T-helper 1 cell treated with Interleukin-12 subunit alpha and Interleukin-12 subunit beta and Interleukin-4 antibody, amounts not matched to agents 30 μg/mL and 1 μg/mL, for 36 hours (primary cell): ENCODE measurements around the gene TRMT5.
A peak's percentile ranks its signal among the peaks of the same experiment; 100 is the strongest.

Source experiments
- H3K27ac Mint-ChIP-seq: one replicate; pipeline ENCODE4 v1.8.0; 2021; ENCODE audit warnings: mild to moderate bottlenecking, mixed read lengths
- H3K27me3 Mint-ChIP-seq: one replicate; pipeline ENCODE4 v1.8.0; 2021; ENCODE audit warnings: low read depth, mixed read lengths
- H3K36me3 Mint-ChIP-seq: one replicate; pipeline ENCODE4 v1.8.0; 2021; ENCODE audit warnings: low read depth, mixed read lengths
- H3K4me1 Mint-ChIP-seq: one replicate; pipeline ENCODE4 v1.8.0; 2021; ENCODE audit warnings: low read depth, mixed read lengths
- H3K4me3 Mint-ChIP-seq: one replicate; pipeline ENCODE4 v1.8.0; 2021; ENCODE audit warnings: mild to moderate bottlenecking, moderate library complexity, mixed read lengths
- H3K9me3 Mint-ChIP-seq: one replicate; pipeline ENCODE4 v1.8.0; 2021; ENCODE audit warnings: mixed read lengths

TRMT5 gene

DNA sequence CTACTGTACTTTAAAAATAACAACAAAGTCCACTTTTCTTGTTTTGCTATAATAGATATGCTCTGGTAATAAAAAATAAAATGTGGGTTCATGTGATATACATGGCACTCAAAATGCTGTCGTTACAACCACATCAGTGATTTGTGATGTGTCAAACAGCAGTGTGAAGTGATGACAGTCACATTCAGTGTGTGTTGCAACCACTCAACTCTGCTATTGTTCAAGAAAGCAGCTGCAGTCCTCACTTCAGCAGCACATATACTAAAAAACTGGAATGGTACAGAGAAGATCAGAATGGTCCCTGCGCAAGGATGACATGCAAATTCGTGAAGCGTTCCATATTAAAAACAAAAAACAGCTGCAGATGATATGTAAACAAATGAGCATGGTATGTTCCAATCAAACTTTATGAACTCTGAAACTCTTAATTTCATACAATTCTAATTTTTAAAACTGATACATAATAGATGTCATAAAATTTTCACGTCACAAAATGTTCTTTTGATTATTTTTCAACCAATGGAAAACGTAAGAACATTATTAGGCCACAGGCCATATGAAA, 6.7 kb downstream of the TRMT5 start:
- H3K36me3 Mint-ChIP-seq = peaks cover 6% of the 10 kb centered on the region
- no peaks in the 10 kb centered on the region for H3K9me3 Mint-ChIP-seq
- no peak overlapping the region for H3K27ac Mint-ChIP-seq
- no peak overlapping the region for H3K4me3 Mint-ChIP-seq
- no peaks in the 10 kb centered on the region for H3K27me3 Mint-ChIP-seq
- peaks cover 9% of the 10 kb centered on the region for H3K4me1 Mint-ChIP-seq

DNA sequence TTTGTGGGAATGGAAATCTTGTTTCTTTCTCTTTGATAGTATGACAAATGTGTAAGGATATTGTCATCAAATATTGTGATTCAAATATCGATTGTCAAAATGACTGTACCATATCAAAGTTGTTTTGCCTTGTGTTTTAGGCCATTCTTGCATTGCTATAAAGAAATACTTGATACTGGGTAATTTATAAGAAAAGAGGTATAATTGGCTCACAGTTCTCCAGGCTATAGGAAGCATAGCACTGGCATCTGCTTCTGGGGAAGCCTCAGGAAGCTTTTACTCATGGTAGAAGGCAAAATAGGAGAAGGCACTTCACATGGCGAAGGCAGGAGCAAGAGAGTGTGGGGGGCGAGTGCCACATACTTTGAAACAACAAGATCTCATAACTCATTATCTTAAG, 7.8 kb downstream of the TRMT5 start:
- Mint-ChIP-seq H3K4me3 (no peak overlapping the region), H3K4me1 (peaks cover 4% of the 10 kb centered on the region), H3K27me3 (no peaks in the 10 kb centered on the region), H3K9me3 (no peaks in the 10 kb centered on the region), H3K36me3 (peaks cover 6% of the 10 kb centered on the region), H3K27ac (no peak overlapping the region)

DNA sequence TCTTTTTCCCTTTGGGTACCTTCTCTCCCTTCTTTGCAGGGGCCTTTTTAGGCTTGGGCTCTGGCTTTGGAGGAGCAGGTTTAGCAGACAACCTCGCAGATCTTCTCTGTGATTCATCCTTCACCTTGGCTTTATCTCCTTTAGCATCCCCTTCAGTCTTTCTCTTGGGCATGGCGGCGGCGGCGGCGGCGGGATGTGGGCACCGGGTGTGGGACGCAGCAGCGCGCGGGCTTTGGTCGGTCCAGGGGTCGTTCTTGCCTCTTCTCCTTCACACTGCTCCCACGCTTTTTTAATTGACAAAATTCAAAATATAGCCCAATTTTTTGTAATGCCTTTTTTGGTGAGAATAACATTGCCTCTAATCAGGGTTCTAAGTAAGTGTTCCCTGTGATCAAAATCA, 8.6 kb downstream of the TRMT5 start:
- Mint-ChIP-seq H3K4me1 (peaks cover 3% of the 10 kb centered on the region), H3K27me3 (no peaks in the 10 kb centered on the region), H3K4me3 (no peak overlapping the region), H3K9me3 (no peaks in the 10 kb centered on the region), H3K36me3 (peaks cover 6% of the 10 kb centered on the region), H3K27ac (no peak overlapping the region)

DNA sequence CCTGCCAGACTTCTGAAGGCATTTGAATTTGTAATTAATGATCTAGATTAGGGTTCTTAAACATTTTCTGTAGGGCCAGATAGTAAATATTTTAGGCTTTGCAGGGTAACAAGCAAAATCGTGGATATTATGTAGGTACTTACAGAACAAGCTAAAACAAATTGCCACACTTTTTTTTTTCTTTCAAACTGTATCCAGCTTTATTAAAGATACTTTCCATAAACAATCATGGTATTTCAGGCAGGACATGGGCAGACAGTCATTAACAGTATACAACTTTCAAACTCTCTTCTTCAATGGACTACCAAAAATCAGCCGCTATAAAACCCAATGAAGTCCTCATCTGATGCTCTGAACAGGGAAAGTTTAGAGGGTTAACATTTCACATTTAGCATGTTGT, 9.6 kb downstream of the TRMT5 start:
- Mint-ChIP-seq H3K27me3 (no peaks in the 10 kb centered on the region), H3K4me3 (no peak overlapping the region), H3K27ac (no peak overlapping the region)

DNA sequence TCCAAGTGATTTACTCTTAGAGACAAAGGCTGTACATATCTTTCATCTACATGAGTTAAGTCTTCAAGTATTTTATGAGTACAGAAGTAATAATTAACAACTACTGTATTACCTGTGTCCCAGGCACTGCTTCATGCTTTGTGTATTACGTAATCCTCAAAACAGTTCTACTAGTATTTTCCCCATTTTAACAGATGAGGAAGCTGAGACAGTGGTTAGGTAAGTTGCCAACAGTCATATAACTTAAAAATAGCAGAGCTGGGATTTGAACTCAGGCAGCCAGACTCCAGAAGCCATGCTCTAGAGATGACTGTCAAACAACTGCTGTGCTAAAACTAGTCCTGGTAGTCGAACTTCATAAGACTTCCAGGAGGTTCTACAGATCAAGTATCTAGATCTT, 10.7 kb downstream of the TRMT5 start:
- Mint-ChIP-seq H3K27ac (no peak overlapping the region), H3K36me3 (peaks cover 3% of the 10 kb centered on the region), H3K4me3 (no peak overlapping the region), H3K4me1 (peaks cover 2% of the 10 kb centered on the region), H3K27me3 (no peaks in the 10 kb centered on the region), H3K9me3 (peaks cover 3% of the 10 kb centered on the region)

More for the DNA sequence above, 9.6 kb downstream of the TRMT5 start:
- H3K4me1 Mint-ChIP-seq = no peaks in the 10 kb centered on the region
- H3K9me3 Mint-ChIP-seq = peaks cover 3% of the 10 kb centered on the region
- peaks cover 3% of the 10 kb centered on the region for H3K36me3 Mint-ChIP-seq

DNA sequence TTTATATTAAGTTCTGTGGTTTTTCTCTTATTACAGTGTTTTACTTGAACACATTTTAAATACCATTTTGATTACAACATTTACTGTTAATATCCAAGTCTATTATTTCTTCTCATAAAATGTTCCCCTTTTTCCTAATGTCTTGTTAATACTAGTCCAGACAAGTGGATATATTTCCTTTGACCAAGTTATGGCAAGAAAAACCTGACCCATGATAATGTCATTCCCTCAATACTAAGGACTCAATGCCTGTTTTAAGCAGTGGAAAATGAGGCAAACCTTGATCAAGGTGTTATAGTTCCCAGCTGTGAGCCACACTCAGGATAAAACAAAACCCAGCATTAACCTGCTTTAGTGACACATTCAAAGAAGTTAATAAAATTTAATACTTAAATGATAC, 12.2 kb downstream of the TRMT5 start:
- peaks cover 8% of the 10 kb centered on the region for H3K4me1 Mint-ChIP-seq
- no peaks in the 10 kb centered on the region for H3K27me3 Mint-ChIP-seq
- peaks cover 3% of the 10 kb centered on the region for H3K9me3 Mint-ChIP-seq
- no peak overlapping the region for H3K4me3 Mint-ChIP-seq
- no peak overlapping the region for H3K27ac Mint-ChIP-seq
- peaks cover 3% of the 10 kb centered on the region for H3K36me3 Mint-ChIP-seq

DNA sequence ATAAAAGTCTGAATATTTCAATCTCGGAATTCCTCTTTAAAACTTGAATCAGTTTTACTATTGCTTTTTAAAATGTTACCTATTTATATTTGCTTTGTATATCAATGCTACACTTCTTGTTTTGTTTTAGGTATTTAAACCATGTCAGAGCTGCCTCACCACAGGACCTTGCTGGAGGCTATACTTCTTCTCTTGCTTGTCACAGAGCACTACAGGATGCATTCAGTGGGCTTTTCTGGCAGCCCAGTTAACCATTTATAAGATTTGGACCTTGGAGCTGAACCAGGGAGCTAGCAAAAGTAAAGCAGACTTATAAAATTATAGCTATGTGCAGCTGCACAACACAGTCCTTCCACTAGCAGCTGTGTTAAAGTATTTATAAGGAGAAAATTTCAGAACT, 12.8 kb downstream of the TRMT5 start:
- Mint-ChIP-seq H3K36me3 (peaks cover 5% of the 10 kb centered on the region), H3K27me3 (no peaks in the 10 kb centered on the region), H3K4me1 (peaks cover 8% of the 10 kb centered on the region), H3K9me3 (peaks cover 3% of the 10 kb centered on the region), H3K27ac (no peak overlapping the region), H3K4me3 (no peak overlapping the region)

DNA sequence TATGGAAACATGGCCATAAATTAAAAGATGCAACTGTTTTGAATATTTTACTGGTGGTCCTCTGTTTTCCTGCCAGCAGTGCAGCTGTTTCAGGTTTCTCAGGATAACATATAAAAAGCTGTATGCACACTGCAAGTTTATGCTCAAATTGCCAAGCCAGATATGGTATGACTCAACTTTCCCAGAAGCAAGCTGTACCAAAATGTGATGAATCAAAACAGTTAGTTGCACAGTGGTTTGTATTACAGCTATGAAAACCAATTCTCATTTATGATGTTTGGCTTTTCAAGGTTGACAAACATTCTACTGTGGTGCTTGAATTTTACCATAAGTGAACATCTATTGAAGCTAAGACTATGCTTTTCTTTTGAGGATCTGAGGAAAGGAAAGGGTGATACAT, 15.5 kb downstream of the TRMT5 start:
- Mint-ChIP-seq H3K27me3 (no peaks in the 10 kb centered on the region), H3K9me3 (peaks cover 15% of the 10 kb centered on the region), H3K36me3 (peaks cover 10% of the 10 kb centered on the region), H3K27ac (no peak overlapping the region), H3K4me3 (no peak overlapping the region), H3K4me1 (peaks cover 8% of the 10 kb centered on the region)

DNA sequence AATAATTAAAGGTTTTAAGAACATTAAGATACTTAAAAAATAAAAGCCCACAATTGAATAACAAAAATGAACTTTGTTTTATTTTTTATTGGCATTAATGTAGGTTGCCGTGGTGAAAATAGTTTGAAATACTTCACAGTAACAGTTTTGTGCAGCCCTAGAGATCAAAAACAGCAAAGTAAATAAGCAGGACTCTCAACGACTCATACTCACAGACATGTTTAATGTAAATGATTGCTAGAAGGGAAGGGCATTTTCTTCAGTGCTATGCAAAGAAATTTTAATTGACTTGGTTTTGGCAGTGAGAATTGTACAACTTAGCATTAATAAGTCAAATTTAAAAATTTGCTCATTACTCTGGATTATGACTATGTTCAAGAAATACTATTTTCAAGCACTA, 16.0 kb downstream of the TRMT5 start:
- H3K27ac Mint-ChIP-seq = peak overlapping the region; percentile 31
- H3K9me3 Mint-ChIP-seq = peaks cover 20% of the 10 kb centered on the region
- H3K36me3 Mint-ChIP-seq = peaks cover 14% of the 10 kb centered on the region
- no peak overlapping the region for H3K4me3 Mint-ChIP-seq
- H3K27me3 Mint-ChIP-seq = no peaks in the 10 kb centered on the region
- peaks cover 8% of the 10 kb centered on the region for H3K4me1 Mint-ChIP-seq

DNA sequence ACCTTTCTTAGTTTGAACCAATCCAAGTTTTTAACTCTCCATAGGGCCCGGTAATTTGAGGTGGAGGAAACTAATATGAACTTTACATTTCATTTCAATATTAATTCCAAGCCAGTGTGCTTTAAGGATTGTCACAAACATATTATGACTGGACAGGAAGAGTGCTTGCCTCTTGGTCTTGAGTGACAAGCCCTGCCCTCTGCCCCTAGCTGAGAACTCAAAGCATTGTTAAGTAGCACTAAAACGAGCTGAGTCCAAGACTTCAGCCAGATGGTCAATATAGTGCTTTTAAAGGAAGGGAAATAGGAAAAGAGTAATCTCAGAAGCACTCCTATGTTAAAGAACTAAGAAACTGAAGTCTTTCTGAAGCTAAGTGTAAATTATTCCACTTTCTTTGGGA, 17.1 kb downstream of the TRMT5 start:
- H3K36me3 Mint-ChIP-seq = peaks cover 23% of the 10 kb centered on the region
- H3K27me3 Mint-ChIP-seq = no peaks in the 10 kb centered on the region
- H3K9me3 Mint-ChIP-seq = peaks cover 28% of the 10 kb centered on the region
- peaks cover 8% of the 10 kb centered on the region for H3K4me1 Mint-ChIP-seq
- H3K4me3 Mint-ChIP-seq = no peak overlapping the region
- H3K27ac Mint-ChIP-seq = no peak overlapping the region

DNA sequence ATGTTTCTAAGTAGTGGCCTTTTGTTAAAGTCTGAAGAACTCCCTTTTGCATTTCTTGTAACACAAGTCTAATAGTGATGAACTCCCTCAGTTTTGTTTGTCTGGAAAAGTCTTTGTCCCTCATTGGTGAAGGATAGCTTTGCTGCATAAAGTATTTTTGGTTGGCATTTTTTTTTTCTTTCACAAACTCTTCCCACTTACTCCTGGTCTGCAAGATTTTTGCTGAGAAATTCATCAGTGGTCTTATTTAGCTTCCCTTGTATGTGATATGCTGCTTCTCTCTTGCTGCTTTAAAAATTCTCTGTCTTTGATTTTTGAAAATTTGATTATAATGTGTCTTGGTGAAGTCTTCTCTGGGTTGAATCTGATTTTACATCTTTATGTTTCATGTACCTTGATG, 22.7 kb downstream of the TRMT5 start:
- Mint-ChIP-seq H3K4me1 (peaks cover 4% of the 10 kb centered on the region), H3K27me3 (no peaks in the 10 kb centered on the region), H3K4me3 (no peak overlapping the region), H3K36me3 (peaks cover 36% of the 10 kb centered on the region), H3K27ac (no peak overlapping the region), H3K9me3 (peaks cover 61% of the 10 kb centered on the region)

DNA sequence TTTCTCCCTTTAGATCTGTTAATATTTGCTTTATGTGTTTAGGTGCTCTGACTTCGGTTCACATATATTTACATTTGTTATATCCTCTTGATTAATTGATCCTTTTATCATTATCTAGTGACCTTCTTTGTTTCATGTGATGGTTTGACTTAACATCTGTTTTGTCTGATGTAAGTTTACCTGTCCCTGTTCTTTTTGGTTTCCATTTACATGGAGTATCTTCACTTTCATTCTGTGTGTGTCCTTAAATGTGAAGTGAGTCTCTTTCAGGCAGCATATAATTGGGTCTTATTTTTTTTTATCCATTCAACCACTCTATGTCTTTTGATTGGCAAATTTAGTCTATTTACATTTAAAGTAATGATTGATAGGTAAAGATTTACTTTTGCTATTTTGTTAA, 24.2 kb downstream of the TRMT5 start:
- no peaks in the 10 kb centered on the region for H3K27me3 Mint-ChIP-seq
- no peak overlapping the region for H3K4me3 Mint-ChIP-seq
- H3K36me3 Mint-ChIP-seq = peaks cover 36% of the 10 kb centered on the region
- no peak overlapping the region for H3K27ac Mint-ChIP-seq
- peaks cover 58% of the 10 kb centered on the region for H3K9me3 Mint-ChIP-seq
- H3K4me1 Mint-ChIP-seq = peaks cover 4% of the 10 kb centered on the region

DNA sequence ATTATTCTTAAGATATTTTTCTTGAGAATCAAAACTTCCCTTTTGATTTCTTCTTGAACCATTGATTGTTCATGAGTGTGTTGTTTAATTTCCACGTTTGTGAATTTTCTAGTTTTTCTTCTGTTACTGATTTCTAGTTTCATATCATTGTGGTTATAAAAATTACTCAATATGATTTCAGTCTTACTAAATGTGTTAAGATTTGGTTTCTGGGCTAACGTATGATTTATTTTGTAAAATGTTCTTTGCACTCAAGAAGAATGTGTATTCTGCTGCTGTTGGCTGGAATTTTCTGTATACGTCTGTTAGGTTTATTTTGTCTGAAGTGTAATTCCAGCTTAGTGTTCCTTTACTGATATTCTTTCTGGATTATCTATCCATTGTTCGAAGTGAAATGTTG, 24.7 kb downstream of the TRMT5 start:
- Mint-ChIP-seq H3K36me3 (peaks cover 34% of the 10 kb centered on the region), H3K27ac (no peak overlapping the region), H3K4me1 (peaks cover 4% of the 10 kb centered on the region), H3K27me3 (no peaks in the 10 kb centered on the region), H3K4me3 (no peak overlapping the region), H3K9me3 (peaks cover 53% of the 10 kb centered on the region)

DNA sequence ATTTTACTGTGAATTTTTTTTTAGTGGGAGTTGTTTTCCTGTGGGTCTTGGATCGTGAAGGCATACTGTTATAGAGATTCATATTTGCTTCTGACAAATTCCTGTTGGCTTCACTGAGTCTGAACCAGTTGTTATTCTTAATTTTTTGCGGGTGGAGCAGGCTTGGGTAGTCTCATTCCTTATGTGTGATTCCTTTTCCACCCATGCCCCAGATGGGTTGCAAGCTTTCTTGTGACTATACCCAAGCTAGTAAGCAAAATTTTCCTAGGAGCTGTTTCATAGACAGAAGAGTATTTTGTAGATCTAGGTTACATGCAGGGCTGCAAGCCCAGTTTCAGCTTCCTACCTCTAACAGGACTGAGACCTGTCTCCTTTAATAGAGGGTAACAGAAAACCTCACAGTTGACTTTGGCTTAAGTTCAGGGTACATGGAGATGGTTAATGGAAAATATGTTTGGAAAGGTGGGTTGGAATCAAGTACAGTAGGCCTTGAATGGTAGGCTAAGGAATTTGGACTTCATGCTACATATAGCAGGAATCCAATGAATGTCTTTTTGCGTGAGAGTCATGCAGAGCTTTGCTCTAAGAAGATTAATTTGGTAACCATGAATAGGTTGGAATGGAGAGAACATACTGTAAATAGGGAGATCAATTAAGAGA, 29.0 kb downstream of the TRMT5 start:
- no peaks in the 10 kb centered on the region for H3K27me3 Mint-ChIP-seq
- no peak overlapping the region for H3K27ac Mint-ChIP-seq
- no peak overlapping the region for H3K4me3 Mint-ChIP-seq
- peaks cover 11% of the 10 kb centered on the region for H3K36me3 Mint-ChIP-seq
- peaks cover 4% of the 10 kb centered on the region for H3K4me1 Mint-ChIP-seq
- H3K9me3 Mint-ChIP-seq = peaks cover 18% of the 10 kb centered on the region

DNA sequence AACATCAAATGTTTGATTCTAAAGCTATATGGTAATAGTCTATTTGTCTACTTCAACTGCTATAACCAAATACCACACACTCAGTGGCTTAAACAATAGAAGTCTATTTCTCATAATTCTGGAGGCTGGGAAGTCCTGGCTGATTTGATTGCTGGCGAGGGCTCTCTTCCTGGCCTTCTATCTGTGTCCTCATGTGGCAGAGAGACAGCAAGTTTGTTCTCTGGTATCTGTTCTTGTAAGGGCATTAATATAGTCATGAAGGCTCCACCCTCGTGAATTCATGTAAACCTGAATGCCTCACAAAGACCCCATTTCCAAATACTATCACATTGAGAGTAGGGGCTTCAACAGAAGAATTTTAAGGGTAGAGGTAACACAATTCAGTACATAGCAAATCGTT, 34.1 kb downstream of the TRMT5 start:
- H3K4me3 Mint-ChIP-seq = no peak overlapping the region
- H3K27ac Mint-ChIP-seq = no peak overlapping the region
- peaks cover 10% of the 10 kb centered on the region for H3K36me3 Mint-ChIP-seq
- peaks cover 8% of the 10 kb centered on the region for H3K4me1 Mint-ChIP-seq
- no peaks in the 10 kb centered on the region for H3K27me3 Mint-ChIP-seq
- no peaks in the 10 kb centered on the region for H3K9me3 Mint-ChIP-seq
